Activated T-helper 1 cell treated with anti-CD3 and anti-CD28 coated beads, Interleukin-2, amount 50 U/mL, for 16 hours (primary cell): ENCODE data around the gene ZNF681.
"Not testable (repeated sequence)": the region's sequence is repeated elsewhere in the genome, so short reads cannot be mapped to it uniquely, and the experiment has no call there.

Source experiments
- DNase-seq, 2 donors: peaks; one replicate each; pipeline ENCODE4 v3.0.0-alpha.2; 2020; ENCODE audit warnings: low read depth in 1 of 2, low spot score in 1 of 2

Gene ZNF681

DNA sequence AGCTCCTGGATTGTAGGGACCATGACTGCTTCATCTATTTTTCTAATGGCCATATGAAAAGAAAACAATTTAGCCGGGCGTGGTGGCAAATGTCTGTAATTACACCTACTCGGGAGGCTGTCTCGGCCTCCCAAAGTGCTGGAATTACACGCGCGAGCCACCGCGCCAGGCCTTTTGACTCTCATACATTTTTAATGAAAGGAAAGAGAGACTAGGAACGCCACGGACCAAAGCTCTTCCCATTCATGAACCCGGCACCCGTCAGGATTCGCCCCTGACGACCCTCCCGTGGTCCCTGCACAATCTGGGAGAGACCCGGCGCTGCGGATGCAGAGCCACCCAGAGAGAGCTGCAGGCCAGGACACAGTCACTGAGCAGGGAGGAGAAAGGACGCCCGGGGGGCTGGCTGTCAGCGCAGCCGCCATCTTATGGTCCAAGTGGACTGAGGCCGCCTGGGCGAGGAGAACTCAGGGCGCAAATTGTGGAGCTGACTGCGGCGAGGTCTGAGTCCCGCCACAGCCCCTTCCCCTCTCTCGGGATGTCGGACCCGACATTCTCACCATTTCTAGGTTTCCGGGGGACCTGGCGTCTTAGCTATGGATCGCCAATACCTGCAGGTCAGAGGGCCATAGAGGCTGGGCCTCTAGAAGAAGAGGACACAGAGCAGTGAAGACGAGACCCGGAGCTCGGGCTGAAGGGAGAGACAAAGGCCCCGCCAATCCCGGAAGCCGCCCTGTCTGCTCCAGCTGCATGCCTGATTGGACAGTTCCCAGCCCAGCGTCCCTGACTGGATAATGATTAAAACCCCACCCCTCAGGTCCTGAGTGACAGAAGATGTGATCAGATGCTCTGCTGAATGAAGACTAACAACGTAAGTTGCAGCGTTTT is at the start of gene ZNF681:
ZNF681 (minus strand) TSS at position 705 of the 888 bp plus-strand sequence; CDS start at position 563, 142 bp downstream.
- peak; percentile 72 to 74 for DNase-seq

GRCh38 chr19:23804676-23805075 is 46.0 kb upstream of the ZNF681 start:
- DNase-seq, result no peak

GRCh38 chr19:23802290-23802689 is 43.6 kb upstream of the ZNF681 start:
- no peak for DNase-seq

GRCh38 chr19:23801803-23802202 is 43.1 kb upstream of the ZNF681 start:
- no peak for DNase-seq

GRCh38 chr19:23800868-23801267 is 42.2 kb upstream of the ZNF681 start:
- no peak for DNase-seq

- no peak for DNase-seq
These were observed 41.6 kb upstream of the ZNF681 start for GRCh38 chr19:23800271-23800670.

DNA sequence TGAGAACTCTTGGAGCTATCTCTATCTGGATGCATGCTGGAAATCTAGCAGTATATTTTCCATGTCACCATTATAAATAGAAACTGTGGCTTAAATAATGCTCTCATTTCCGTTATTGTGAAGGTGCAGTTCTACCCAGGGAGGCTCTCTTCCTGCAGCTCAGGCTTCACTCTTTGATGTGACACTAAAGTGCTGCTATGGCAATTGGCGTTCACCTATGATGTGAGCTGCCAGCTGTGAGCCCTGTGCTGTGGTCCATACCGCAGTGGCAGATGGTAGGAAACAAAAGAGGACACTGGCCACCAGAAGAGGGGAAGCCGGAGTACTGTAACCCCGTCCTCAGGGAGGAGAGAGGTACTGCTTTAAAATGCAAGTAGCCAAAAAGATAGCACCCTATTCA is 40.6 kb upstream of the ZNF681 start:
- DNase-seq, result peak in 1 of 2 donors; percentile 15

GRCh38 chr19:23795462-23795861 is 36.8 kb upstream of the ZNF681 start:
- no peak for DNase-seq

- no peak for DNase-seq
These were observed 34.1 kb upstream of the ZNF681 start for GRCh38 chr19:23792784-23793183.

- no peak for DNase-seq
These were observed 32.2 kb upstream of the ZNF681 start for GRCh38 chr19:23790641-23791488.

- no peak for DNase-seq
These were observed 30.6 kb upstream of the ZNF681 start for GRCh38 chr19:23789246-23789645.

GRCh38 chr19:23788411-23788810 is 29.7 kb upstream of the ZNF681 start:
- DNase-seq, result no peak

DNA sequence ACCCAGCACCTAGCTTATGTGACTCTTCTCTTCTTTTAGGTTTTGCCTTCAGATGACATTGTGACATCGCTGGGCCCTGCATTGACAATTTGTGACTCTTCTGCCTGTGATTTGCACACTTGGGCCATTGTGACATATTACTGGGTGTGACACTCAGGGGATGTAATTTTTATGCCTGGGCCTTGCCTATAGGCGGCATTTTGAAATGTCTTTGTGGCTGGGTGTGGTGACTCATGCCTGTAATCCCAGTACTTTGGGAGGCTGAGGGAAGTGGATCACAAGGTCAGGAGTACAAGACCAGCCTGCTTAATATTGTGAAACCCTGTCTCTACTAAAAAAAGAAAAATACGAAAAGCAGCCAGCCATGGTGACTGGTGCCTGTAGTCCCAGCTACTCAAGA is 28.4 kb upstream of the ZNF681 start:
- DNase-seq, result no peak

DNA sequence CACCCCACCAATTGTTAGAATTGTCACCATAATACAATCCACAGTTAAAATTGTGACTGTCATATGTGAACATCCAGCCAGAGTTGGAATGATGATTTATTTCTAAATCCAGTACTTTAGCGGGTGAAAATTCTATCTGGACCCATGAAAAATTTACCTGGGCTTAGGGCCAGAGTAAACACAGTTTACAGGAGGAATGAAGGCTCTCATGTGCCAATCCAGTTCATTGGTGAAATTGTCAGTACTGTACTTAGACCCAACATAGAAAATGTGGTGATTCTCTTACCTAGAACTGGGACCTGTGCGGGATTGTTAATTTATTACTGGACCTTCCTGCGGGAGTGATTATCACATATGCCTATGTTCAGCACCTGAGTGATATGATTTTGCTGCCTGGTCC is 27.3 kb upstream of the ZNF681 start:
- DNase-seq, result no peak

DNA sequence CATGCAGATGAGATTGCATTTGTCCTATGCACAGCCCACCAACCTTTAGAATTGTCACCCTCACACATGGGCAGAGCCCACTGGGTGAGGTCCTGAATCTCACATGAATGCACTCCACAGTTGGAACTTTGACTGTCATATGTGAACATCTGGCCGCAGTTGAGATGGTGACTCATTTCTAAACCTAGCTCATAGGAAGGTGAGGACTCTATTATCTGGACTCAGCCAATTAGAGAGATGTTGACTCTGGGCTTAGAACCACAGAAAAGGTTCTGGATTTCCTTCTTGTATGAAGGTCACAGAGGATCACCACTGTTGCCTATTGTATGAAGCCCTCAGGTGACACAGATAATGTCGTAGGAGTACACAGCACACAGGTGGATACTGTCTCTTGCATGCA is 25.6 kb upstream of the ZNF681 start:
- DNase-seq, result no peak

GRCh38 chr19:23783636-23784035 is 24.9 kb upstream of the ZNF681 start:
- no peak for DNase-seq

DNA sequence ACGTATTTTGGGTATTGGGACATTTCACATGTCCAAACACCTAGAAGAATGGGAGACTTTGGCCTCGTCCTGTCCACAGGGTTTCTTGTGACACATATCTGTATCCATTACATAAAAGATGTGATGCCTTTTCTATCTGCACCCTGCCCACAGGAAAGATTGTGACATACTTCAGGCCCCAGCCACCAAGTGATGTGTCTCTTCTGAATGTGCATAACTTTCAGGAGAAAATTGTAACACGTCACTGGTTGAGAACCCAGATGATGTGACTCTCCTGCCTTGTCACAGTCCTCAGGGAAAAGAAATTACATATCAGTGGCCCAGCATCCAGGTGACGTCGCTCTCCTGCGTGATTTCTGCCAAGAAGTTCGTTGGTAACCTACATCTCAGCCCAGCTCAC is 21.0 kb upstream of the ZNF681 start:
- DNase-seq, result no peak

DNA sequence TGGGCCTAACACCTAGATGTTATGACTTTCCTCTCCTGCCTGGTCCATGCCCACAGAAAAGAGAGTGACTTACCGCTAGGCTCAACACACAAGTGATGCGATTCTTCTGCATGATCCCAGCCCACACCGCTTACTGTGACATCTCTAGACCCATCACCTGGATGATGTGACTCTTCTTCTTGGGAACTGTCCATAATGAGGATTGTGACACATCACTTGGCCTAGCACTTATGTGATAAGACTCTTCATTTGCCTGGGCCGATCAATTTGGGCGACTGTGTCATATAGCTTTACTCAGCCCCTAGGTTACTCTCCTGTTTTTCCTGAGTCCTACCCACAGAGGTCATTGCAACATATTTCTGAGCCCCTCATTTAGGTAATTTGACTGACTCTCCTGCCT is 19.9 kb upstream of the ZNF681 start:
- no peak for DNase-seq

DNA sequence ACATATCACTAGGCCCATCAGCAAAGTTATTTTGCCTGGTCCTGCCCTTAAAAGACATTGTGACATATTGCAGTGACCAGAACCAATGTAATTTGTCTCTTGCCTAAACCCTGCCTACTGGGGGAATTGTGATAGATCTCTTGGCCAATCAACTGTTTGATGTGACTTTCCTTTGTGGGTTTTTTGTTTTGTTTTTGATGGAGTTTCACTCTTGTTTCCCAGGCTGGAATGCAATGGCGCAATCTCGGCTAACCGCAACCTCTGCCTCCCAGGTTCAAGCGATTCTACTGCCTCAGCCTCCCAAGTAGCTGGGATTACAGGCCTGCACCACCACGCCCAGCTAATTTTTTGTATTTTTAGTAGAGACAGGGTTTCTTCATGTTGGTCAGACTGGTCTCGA is 19.3 kb upstream of the ZNF681 start:
- DNase-seq, result not testable (repeated sequence)

- no peak for DNase-seq
These were observed 18.5 kb upstream of the ZNF681 start for GRCh38 chr19:23777216-23777615.

- DNase-seq, result no peak
These were observed 18.0 kb upstream of the ZNF681 start for GRCh38 chr19:23776507-23777205.
